Testis (tissue), 2 donors: Measurements from ENCODE around the gene RHBDF1.

Experiments
- CTCF ChIP-seq, 3 experiments: fragments of 450-650 bp in 2 of 3; fragments of 200-600 bp in 1 of 3; sonication (generic) in 1 of 3; IDR thresholded peaks; one replicate each; pipeline ENCODE4 v1.5.1; 2016 to 2019; ENCODE audit warnings: antibody characterized with exemption in 3 of 3, mild to moderate bottlenecking in 2 of 3, moderate library complexity in 1 of 3
- POLR2A ChIP-seq: fragments of 450-650 bp; IDR thresholded peaks from one replicate; pipeline ENCODE4 v1.6.1; 2017; ENCODE audit warnings: antibody characterized with exemption, mild to moderate bottlenecking, moderate library complexity

GRCh38 chr16:34648-34987 is 37.8 kb downstream of the RHBDF1 start:
- no peak for TF ChIP-seq CTCF (IDR thresholded peaks at IDR 0.05)
- no peak for TF ChIP-seq POLR2A
